ENCODE results near the gene PNN.
"Not testable (repeated sequence)": the region's sequence is repeated elsewhere in the genome, so short reads cannot be mapped to it uniquely, and the experiment has no call there.

The PNN gene

GRCh38 chr14:39174560-39175444 is at the start of gene PNN:
Gene PNN, plus strand, starts transcription at chr14:39175254. Its CDS starts 26 bp downstream, at chr14:39175280.
- peaks cover 41% of the 10 kb centered on the region for H3K36me3 ChIP-seq (ENCODE audit: control insufficient read depth, low read depth, low read length)
- peak within 1 kb of the TSS; percentile 94 for H3K4me3 ChIP-seq (ENCODE audit: low read length)
- no peaks in the 10 kb centered on the region for H3K9me3 ChIP-seq (ENCODE audit: control insufficient read depth, low read depth, low read length)
- peak within 1 kb of the TSS; percentile 100 for H3K9ac ChIP-seq (ENCODE audit: low read length)
- no peaks in the 10 kb centered on the region for H3K27me3 ChIP-seq (ENCODE audit: control insufficient read depth, insufficient read depth, low read length)
- peaks cover 11% of the 10 kb centered on the region for H3K4me1 ChIP-seq (ENCODE audit: control insufficient read depth, low read depth, low read length)
- peak within 1 kb of the TSS; percentile 96 for H3K27ac ChIP-seq (ENCODE audit: low read length)

- H3K9me3 ChIP-seq (ENCODE audit: control insufficient read depth, low read depth, low read length); H3K4me3 ChIP-seq (ENCODE audit: low read length); H3K4me1 ChIP-seq (ENCODE audit: control insufficient read depth, low read depth, low read length); H3K27me3 ChIP-seq (ENCODE audit: control insufficient read depth, insufficient read depth, low read length); H3K9ac ChIP-seq (ENCODE audit: low read length); H3K27ac ChIP-seq (ENCODE audit: low read length): not testable (repeated sequence)
- peaks cover 43% of the 10 kb centered on the region for H3K36me3 ChIP-seq (ENCODE audit: control insufficient read depth, low read depth, low read length)
Measured at GRCh38 chr14:39137835-39138234, 37.2 kb upstream of the PNN start.

GRCh38 chr14:39138440-39138839 is 36.6 kb upstream of the PNN start:
- Histone ChIP-seq H3K9ac (ENCODE audit: low read length) (no peak overlapping the region), H3K4me1 (ENCODE audit: control insufficient read depth, low read depth, low read length) (no peaks in the 10 kb centered on the region), H3K36me3 (ENCODE audit: control insufficient read depth, low read depth, low read length) (peaks cover 43% of the 10 kb centered on the region), H3K27me3 (ENCODE audit: control insufficient read depth, insufficient read depth, low read length) (no peaks in the 10 kb centered on the region), H3K4me3 (ENCODE audit: low read length) (no peak overlapping the region), H3K27ac (ENCODE audit: low read length) (no peak overlapping the region), H3K9me3 (ENCODE audit: control insufficient read depth, low read depth, low read length) (no peaks in the 10 kb centered on the region)

- Histone ChIP-seq H3K9ac (ENCODE audit: low read length) (no peak overlapping the region), H3K27me3 (ENCODE audit: control insufficient read depth, insufficient read depth, low read length) (no peaks in the 10 kb centered on the region), H3K36me3 (ENCODE audit: control insufficient read depth, low read depth, low read length) (peaks cover 27% of the 10 kb centered on the region), H3K4me3 (ENCODE audit: low read length) (no peak overlapping the region), H3K4me1 (ENCODE audit: control insufficient read depth, low read depth, low read length) (no peaks in the 10 kb centered on the region), H3K9me3 (ENCODE audit: control insufficient read depth, low read depth, low read length) (no peaks in the 10 kb centered on the region), H3K27ac (ENCODE audit: low read length) (no peak overlapping the region)
Measured at GRCh38 chr14:39140170-39140569, 34.9 kb upstream of the PNN start.

GRCh38 chr14:39141623-39142022 is 33.4 kb upstream of the PNN start:
- not testable (repeated sequence) for H3K4me3 ChIP-seq (ENCODE audit: low read length); H3K27ac ChIP-seq (ENCODE audit: low read length); H3K9me3 ChIP-seq (ENCODE audit: control insufficient read depth, low read depth, low read length); H3K9ac ChIP-seq (ENCODE audit: low read length); H3K4me1 ChIP-seq (ENCODE audit: control insufficient read depth, low read depth, low read length); H3K27me3 ChIP-seq (ENCODE audit: control insufficient read depth, insufficient read depth, low read length)
- H3K36me3 ChIP-seq (ENCODE audit: control insufficient read depth, low read depth, low read length), result peaks cover 16% of the 10 kb centered on the region

GRCh38 chr14:39143226-39143625 is 31.8 kb upstream of the PNN start:
- H3K27ac ChIP-seq (ENCODE audit: low read length); H3K4me3 ChIP-seq (ENCODE audit: low read length); H3K9me3 ChIP-seq (ENCODE audit: control insufficient read depth, low read depth, low read length); H3K27me3 ChIP-seq (ENCODE audit: control insufficient read depth, insufficient read depth, low read length); H3K9ac ChIP-seq (ENCODE audit: low read length); H3K4me1 ChIP-seq (ENCODE audit: control insufficient read depth, low read depth, low read length); H3K36me3 ChIP-seq (ENCODE audit: control insufficient read depth, low read depth, low read length): not testable (repeated sequence)

- Histone ChIP-seq H3K4me1 (ENCODE audit: control insufficient read depth, low read depth, low read length) (no peaks in the 10 kb centered on the region), H3K9me3 (ENCODE audit: control insufficient read depth, low read depth, low read length) (no peaks in the 10 kb centered on the region), H3K36me3 (ENCODE audit: control insufficient read depth, low read depth, low read length) (peaks cover 9% of the 10 kb centered on the region), H3K27ac (ENCODE audit: low read length) (no peak overlapping the region), H3K4me3 (ENCODE audit: low read length) (no peak overlapping the region), H3K9ac (ENCODE audit: low read length) (no peak overlapping the region), H3K27me3 (ENCODE audit: control insufficient read depth, insufficient read depth, low read length) (no peaks in the 10 kb centered on the region)
Measured at GRCh38 chr14:39145266-39145966, 29.6 kb upstream of the PNN start.

GRCh38 chr14:39154594-39155189 is 20.4 kb upstream of the PNN start:
- no peak overlapping the region for H3K4me3 ChIP-seq (ENCODE audit: low read length)
- H3K9me3 ChIP-seq (ENCODE audit: control insufficient read depth, low read depth, low read length), result no peaks in the 10 kb centered on the region
- H3K9ac ChIP-seq (ENCODE audit: low read length), result no peak overlapping the region
- no peaks in the 10 kb centered on the region for H3K4me1 ChIP-seq (ENCODE audit: control insufficient read depth, low read depth, low read length)
- H3K27ac ChIP-seq (ENCODE audit: low read length), result no peak overlapping the region
- H3K36me3 ChIP-seq (ENCODE audit: control insufficient read depth, low read depth, low read length), result peaks cover 16% of the 10 kb centered on the region
- H3K27me3 ChIP-seq (ENCODE audit: control insufficient read depth, insufficient read depth, low read length), result no peaks in the 10 kb centered on the region

GRCh38 chr14:39157491-39157890 is 17.6 kb upstream of the PNN start:
- Histone ChIP-seq H3K36me3 (ENCODE audit: control insufficient read depth, low read depth, low read length) (peaks cover 15% of the 10 kb centered on the region), H3K9me3 (ENCODE audit: control insufficient read depth, low read depth, low read length) (no peaks in the 10 kb centered on the region), H3K4me3 (ENCODE audit: low read length) (no peak overlapping the region), H3K9ac (ENCODE audit: low read length) (no peak overlapping the region), H3K27me3 (ENCODE audit: control insufficient read depth, insufficient read depth, low read length) (no peaks in the 10 kb centered on the region), H3K4me1 (ENCODE audit: control insufficient read depth, low read depth, low read length) (no peaks in the 10 kb centered on the region), H3K27ac (ENCODE audit: low read length) (no peak overlapping the region)

GRCh38 chr14:39158222-39158858 is 16.7 kb upstream of the PNN start:
- no peaks in the 10 kb centered on the region for H3K4me1 ChIP-seq (ENCODE audit: control insufficient read depth, low read depth, low read length)
- no peaks in the 10 kb centered on the region for H3K27me3 ChIP-seq (ENCODE audit: control insufficient read depth, insufficient read depth, low read length)
- no peaks in the 10 kb centered on the region for H3K9me3 ChIP-seq (ENCODE audit: control insufficient read depth, low read depth, low read length)
- no peak overlapping the region for H3K9ac ChIP-seq (ENCODE audit: low read length)
- H3K27ac ChIP-seq (ENCODE audit: low read length), result no peak overlapping the region
- peaks cover 15% of the 10 kb centered on the region for H3K36me3 ChIP-seq (ENCODE audit: control insufficient read depth, low read depth, low read length)
- no peak overlapping the region for H3K4me3 ChIP-seq (ENCODE audit: low read length)

- peaks cover 10% of the 10 kb centered on the region for H3K36me3 ChIP-seq (ENCODE audit: control insufficient read depth, low read depth, low read length)
- no peaks in the 10 kb centered on the region for H3K9me3 ChIP-seq (ENCODE audit: control insufficient read depth, low read depth, low read length)
- no peak overlapping the region for H3K9ac ChIP-seq (ENCODE audit: low read length)
- no peak overlapping the region for H3K4me3 ChIP-seq (ENCODE audit: low read length)
- no peaks in the 10 kb centered on the region for H3K27me3 ChIP-seq (ENCODE audit: control insufficient read depth, insufficient read depth, low read length)
- H3K27ac ChIP-seq (ENCODE audit: low read length), result no peak overlapping the region
- no peaks in the 10 kb centered on the region for H3K4me1 ChIP-seq (ENCODE audit: control insufficient read depth, low read depth, low read length)
Measured at GRCh38 chr14:39160494-39160893, 14.6 kb upstream of the PNN start.

All from iPS-18a (cell line).